A549 (cell line): ENCODE data around the gene CDC42EP4. TPM values are rescaled to one million over a fixed set of nuclear protein-coding genes. Genes with fewer than 3 reads are reported as not detected.

Experiments
- ATAC-seq, 2 experiments: fragments of 200-7000 bp in 1 of 2; fragments of >200 bp in 1 of 2; cut with Nextera tagmentation in 1 of 2; cut with Tn5 transposase in 1 of 2; 3 replicates each; pipeline versions ENCODE4 v1.8.0 to v1.9.1; 2018 to 2020; ENCODE audit warnings: mild to moderate bottlenecking in 1 of 2, moderate library complexity in 1 of 2
- CTCF ChIA-PET: fragments of 300-600 bp; sonication (Branson Sonifier 250); formaldehyde crosslinking; extraction: SDS; loops from one replicate; lab custom pipeline; 2021; ENCODE audit warnings: antibody characterized with exemption, inconsistent platforms; lab: Yijun Ruan, JAX
- POLR2A ChIA-PET: fragments of 350-600 bp; formaldehyde crosslinking; extraction: SDS; loops from one replicate; lab custom pipeline; 2021; ENCODE audit warnings: antibody characterized with exemption, inconsistent platforms; lab: Yijun Ruan, JAX
- DNase-seq, 2 experiments: peaks; one replicate each; pipeline versions ENCODE4 v3.0.0 to v3.0.0-alpha.2; 2011 to 2016; ENCODE audit warnings: low read depth in 1 of 2, low spot score in 1 of 2
- FAIRE-seq: peaks from 2 replicates; lab custom pipeline; 2011; peaks lifted over from hg19 to GRCh38; lab: Jason Lieb, UNC
- H3K27ac ChIP-seq, 2 experiments: fragments of >200 bp; sonication (Bioruptor Twin); formaldehyde crosslinking; 3 replicates each; pipeline ENCODE4 v1.5.1; 2016 to 2017
- H3K4me1 ChIP-seq: fragments of >200 bp; sonication (Bioruptor Twin); formaldehyde crosslinking; 3 replicates; pipeline ENCODE4 v1.6.1; 2016
- H3K4me2 ChIP-seq: fragments of >200 bp; sonication (Bioruptor Twin); formaldehyde crosslinking; 3 replicates; pipeline ENCODE4 v1.6.1; 2016
- H3K4me3 ChIP-seq: fragments of >200 bp; sonication (Bioruptor Twin); formaldehyde crosslinking; 3 replicates; pipeline ENCODE4 v1.5.1; 2016
- H3K9me3 ChIP-seq: fragments of >200 bp; sonication (Bioruptor Twin); formaldehyde crosslinking; 3 replicates; pipeline ENCODE4 v1.6.1; 2016
- BCL3 ChIP-seq: fragments of >200 bp; sonication (Bioruptor Twin); formaldehyde crosslinking; IDR thresholded peaks from 3 replicates; pipeline ENCODE4 v1.6.1; 2016
- CEBPB ChIP-seq, 2 experiments: fragments of >200 bp in 1 of 2; sonication (Bioruptor Twin) in 1 of 2; formaldehyde crosslinking in 1 of 2; IDR thresholded peaks; 2 replicates each; pipeline ENCODE4 v1.6.1; 2012 to 2016
- CHD2 ChIP-seq: fragments of 150-350 bp; IDR thresholded peaks from 2 replicates; pipeline ENCODE4 v1.6.1; 2014; ENCODE audit warnings: low read length; ENCODE audit not compliant: partially characterized antibody
- CTCF ChIP-seq: fragments of >200 bp; sonication (Bioruptor Twin); formaldehyde crosslinking; IDR thresholded peaks from 3 replicates; pipeline ENCODE4 v1.5.1; 2016
- ELK1 ChIP-seq: fragments of 150-350 bp; IDR thresholded peaks from 2 replicates; pipeline ENCODE4 v1.6.1; 2014; ENCODE audit warnings: low read depth, mild to moderate bottlenecking, low read length
- MAFK ChIP-seq: fragments of 450-650 bp; IDR thresholded peaks from 2 replicates; pipeline ENCODE4 v1.6.1; 2014; ENCODE audit not compliant: partially characterized antibody
- MYC ChIP-seq: IDR thresholded peaks from 2 replicates; pipeline ENCODE4 v1.6.1; 2012; ENCODE audit warnings: mild to moderate bottlenecking, inconsistent platforms, low read length, improper control_type of control experiment, borderline replicate concordance
- RFX5 ChIP-seq: fragments of 450-650 bp; IDR thresholded peaks from 2 replicates; pipeline ENCODE4 v1.7.1; 2014; ENCODE audit warnings: antibody characterized with exemption, mild to moderate bottlenecking, moderate library complexity
- SMC3 ChIP-seq: fragments of >200 bp; sonication (Bioruptor Twin); formaldehyde crosslinking; IDR thresholded peaks from 3 replicates; pipeline ENCODE4 v1.6.1; 2018; ENCODE audit warnings: inconsistent platforms
- SREBF2 ChIP-seq: fragments of 450-650 bp; IDR thresholded peaks from 2 replicates; pipeline ENCODE4 v1.6.1; 2014; ENCODE audit warnings: mild to moderate bottlenecking, moderate library complexity
- TP53 ChIP-seq: fragments of 250-450 bp; sonication (Bioruptor Pico); IDR thresholded peaks from 2 replicates; pipeline ENCODE4 v1.5.0; 2021; ENCODE audit warnings: mild to moderate bottlenecking, moderate library complexity
- USF2 ChIP-seq: fragments of 450-650 bp; IDR thresholded peaks from 2 replicates; pipeline ENCODE4 v1.6.1; 2014; ENCODE audit warnings: antibody characterized with exemption
- WGBS: methylation state at CpG from one replicate; pipeline ENCODE4 v1.1.6; 2017; ENCODE audit errors: missing lambda C conversion rate; 5-methylcytosine and 5-hydroxymethylcytosine counted together
- polyA plus RNA-seq, 4 experiments: library from polyadenylated mRNA; depleted of rRNA in 3 of 4; stranded (reverse); fragments of >200 nt; fragmentation: RNase III in 1 of 4; extraction: RNeasy Plus Mini Kit Qiagen cat#74134 plus additional on column Dnase treatment in 1 of 4; gene quantifications; 2 replicates in 3 of 4; 3 replicates in 1 of 4; pipeline ENCODE4 v1.2.3, GENCODE V29; 2011 to 2017
- TF ChIP-seq, protein P1 (sequence below): fragments of 250-450 bp; sonication (Bioruptor Pico); IDR thresholded peaks from 2 replicates; pipeline ENCODE4 v1.5.0; 2020; ENCODE audit warnings: low read depth, mild to moderate bottlenecking, moderate library complexity

The CDC42EP4 gene
- polyA plus RNA-seq, 2 of the 4 experiments (the other 2 are of a cell fraction): 33.8 to 65.7 TPM

GRCh38 chr17:73261952-73262675 lies 49.7 kb downstream of the CDC42EP4 start:
- no peak for DNase-seq
- POLR2A ChIA-PET: no interaction called here
- TF ChIP-seq BCL3 (no peak), SMC3 (no peak), RFX5 (no peak), MYC (no peak), MAFK (no peak), CEBPB (IDR thresholded peaks at IDR 0.05) (no peak)
- FAIRE-seq: no peak
- 82% methylated on average over 19 of the region's 19 CpGs for WGBS
- H3K27ac ChIP-seq: 0 out of 6 replicates have a peak overlapping the region, but pooled peaks of 1 of the 2 experiments have one; percentile 27
- CTCF ChIA-PET: interaction anchor here (1.1 to 24.4 kb wide), 9 partner anchors 12 to 536 kb away, joined by 3 to 975 read pairs (median 4); no protein-coding TSS in a partner anchor
- no peaks in the 10 kb centered on the region for H3K9me3 ChIP-seq
- peak in 1 of 2 experiments; percentile 17; a peak in 2 of 6 replicates for ATAC-seq
- no peak overlapping the region for H3K4me3 ChIP-seq
- no peak overlapping the region for H3K4me2 ChIP-seq
- H3K4me1 ChIP-seq: no peaks in the 10 kb centered on the region

GRCh38 chr17:73261617-73261951 lies 50.2 kb downstream of the CDC42EP4 start, which contains the start of gene CPSF4L:
Gene CPSF4L (minus strand): TSS chr17:73261880. CDS start chr17:73261818, 62 bp downstream.
- H3K4me3 ChIP-seq: no peak within 1 kb of the TSS
- POLR2A ChIA-PET: no interaction called here
- 83% methylated on average over 9 of the region's 9 CpGs for WGBS
- TF ChIP-seq USF2: no peak
- TF ChIP-seq, all 56 proteins: peak for 0
- peak within 1 kb of the TSS in 1 of 2 experiments; percentile 27; a peak in 1 of 6 replicates for H3K27ac ChIP-seq
- DNase-seq: no peak
- ATAC-seq: no peak
- no peaks in the 10 kb centered on the region for H3K9me3 ChIP-seq
- no peak within 1 kb of the TSS for H3K4me2 ChIP-seq
- no peaks in the 10 kb centered on the region for H3K4me1 ChIP-seq
- CTCF ChIA-PET: interaction anchor here (1.9 to 24.4 kb wide), 3 partner anchors 12 to 109 kb away, joined by 5 to 975 read pairs (median 6); no protein-coding TSS in a partner anchor
- FAIRE-seq: no peak

GRCh38 chr17:73257516-73257915 lies 54.3 kb downstream of the CDC42EP4 start:
- no peak overlapping the region for H3K27ac ChIP-seq
- 77% methylated on average over 6 of the region's 6 CpGs for WGBS
- POLR2A ChIA-PET: interaction anchor here (0.7 kb wide), 1 partner anchor 53 kb away, joined by 4 read pairs; no protein-coding TSS in a partner anchor
- FAIRE-seq: no peak
- H3K4me3 ChIP-seq: no peak overlapping the region
- TF ChIP-seq ELK1: no peak
- TF ChIP-seq, protein P1, sequence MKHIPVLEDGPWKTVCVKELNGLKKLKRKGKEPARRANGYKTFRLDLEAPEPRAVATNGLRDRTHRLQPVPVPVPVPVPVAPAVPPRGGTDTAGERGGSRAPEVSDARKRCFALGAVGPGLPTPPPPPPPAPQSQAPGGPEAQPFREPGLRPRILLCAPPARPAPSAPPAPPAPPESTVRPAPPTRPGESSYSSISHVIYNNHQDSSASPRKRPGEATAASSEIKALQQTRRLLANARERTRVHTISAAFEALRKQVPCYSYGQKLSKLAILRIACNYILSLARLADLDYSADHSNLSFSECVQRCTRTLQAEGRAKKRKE (CRISPR knock-in tag): no peak
- TF ChIP-seq CTCF: 0 out of 3 replicates have a peak, but pooled peaks have one; percentile 2
- no peak for TF ChIP-seq SREBF2
- no peak for TF ChIP-seq TP53 (CRISPR knock-in tag)
- TF ChIP-seq CHD2: no peak
- no peaks in the 10 kb centered on the region for H3K9me3 ChIP-seq
- no peak for ATAC-seq
- CTCF ChIA-PET: interaction anchor here (0.9 to 24.4 kb wide), 7 partner anchors 11 to 113 kb away, joined by 3 to 975 read pairs (median 3); no protein-coding TSS in a partner anchor
- no peaks in the 10 kb centered on the region for H3K4me1 ChIP-seq
- no peak overlapping the region for H3K4me2 ChIP-seq
- DNase-seq: peak in 1 of 2 experiments; percentile 27
